HG03469 (cell line): ENCODE results near the gene IGF2BP3.
"Not testable (repeated sequence)": the region's sequence is repeated elsewhere in the genome, so short reads cannot be mapped to it uniquely, and the experiment has no call there.

Experiments
- ATAC-seq: cut with Tn5 transposase; IDR thresholded peaks from one replicate; pipeline ENCODE4 v1.9.1; 2021; ENCODE audit warnings: mild to moderate bottlenecking, moderate library complexity, moderate number of reproducible peaks; ENCODE audit not compliant: unreplicated experiment

Gene IGF2BP3

GRCh38 chr7:23343806-23344475, 126.3 kb downstream of the IGF2BP3 start:
- ATAC-seq, result no peak

- ATAC-seq, result no peak
Measured at GRCh38 chr7:23343102-23343501, 127.2 kb downstream of the IGF2BP3 start.

GRCh38 chr7:23341846-23342598, 128.3 kb downstream of the IGF2BP3 start:
- no peak for ATAC-seq

GRCh38 chr7:23338863-23339262, 131.4 kb downstream of the IGF2BP3 start:
- no peak for ATAC-seq

GRCh38 chr7:23338439-23338838, 131.9 kb downstream of the IGF2BP3 start:
- no peak for ATAC-seq

GRCh38 chr7:23337374-23337773, 132.9 kb downstream of the IGF2BP3 start:
- ATAC-seq, result no peak

- no peak for ATAC-seq
Measured at GRCh38 chr7:23336799-23337283, 133.4 kb downstream of the IGF2BP3 start.

GRCh38 chr7:23336086-23336485, 134.2 kb downstream of the IGF2BP3 start:
- no peak for ATAC-seq

GRCh38 chr7:23335621-23336020, 134.7 kb downstream of the IGF2BP3 start:
- no peak for ATAC-seq

GRCh38 chr7:23335136-23335535, 135.2 kb downstream of the IGF2BP3 start:
- no peak for ATAC-seq

- ATAC-seq, result no peak
Measured at GRCh38 chr7:23334482-23335056, 135.7 kb downstream of the IGF2BP3 start.

- ATAC-seq, result no peak
Measured at GRCh38 chr7:23333671-23334246, 136.5 kb downstream of the IGF2BP3 start.

- no peak for ATAC-seq
Measured at GRCh38 chr7:23332910-23333612, 137.2 kb downstream of the IGF2BP3 start.

- ATAC-seq, result no peak
Measured at GRCh38 chr7:23332193-23332592, 138.1 kb downstream of the IGF2BP3 start.

- no peak for ATAC-seq
Measured at GRCh38 chr7:23331132-23331531, 139.2 kb downstream of the IGF2BP3 start.

- ATAC-seq, result no peak
Measured at GRCh38 chr7:23315366-23315765, 154.9 kb downstream of the IGF2BP3 start.

GRCh38 chr7:23312141-23312540, 158.2 kb downstream of the IGF2BP3 start:
- ATAC-seq, result not testable (repeated sequence)

- no peak for ATAC-seq
Measured at GRCh38 chr7:23308754-23309153, 161.5 kb downstream of the IGF2BP3 start.

GRCh38 chr7:23306936-23307521, 163.3 kb downstream of the IGF2BP3 start:
- no peak for ATAC-seq

- ATAC-seq, result no peak
Measured at GRCh38 chr7:23299770-23300300, 170.5 kb downstream of the IGF2BP3 start.
